Endothelial cell of umbilical vein (primary cell): ENCODE results near the gene DUSP11. TPM values are rescaled to one million over a fixed set of nuclear protein-coding genes. Genes with fewer than 3 reads are reported as not detected.
"Not testable (repeated sequence)": the region's sequence is repeated elsewhere in the genome, so short reads cannot be mapped to it uniquely, and the experiment has no call there.

Experiments used
- BruUV-seq: library from RNA; stranded (reverse); fragments of 400-500 nt; replicated peaks from 2 replicates; lab custom pipeline; 2021; lab: Mats Ljungman, UMichigan
- CTCF ChIA-PET: fragments of 300-600, 350-600 bp; sonication (Branson Sonifier 250); formaldehyde crosslinking; loops from one replicate; lab custom pipeline; 2021; ENCODE audit warnings: antibody characterized with exemption, inconsistent platforms; lab: Charles Lee
- POLR2A ChIA-PET: fragments of 300-600, 350-600 bp; sonication (Branson Sonifier 250); formaldehyde crosslinking; loops from one replicate; lab custom pipeline; 2021; ENCODE audit warnings: antibody characterized with exemption, inconsistent platforms; lab: Charles Lee
- DNase-seq: peaks from one replicate; pipeline ENCODE4 v3.0.0-alpha.2; 2011; ENCODE audit warnings: low read depth, low spot score
- FAIRE-seq: peaks from 2 replicates; lab custom pipeline; 2011; peaks lifted over from hg19 to GRCh38; lab: Jason Lieb, UNC
- H2AFZ ChIP-seq: 2 replicates; pipeline ENCODE4 v1.6.0; 2012; ENCODE audit warnings: low read depth, low read length, control low read depth, inconsistent platforms
- H3K27ac ChIP-seq: 2 replicates; pipeline ENCODE4 v1.5.1; 2011; ENCODE audit warnings: low read depth, mild to moderate bottlenecking, control low read depth, low read length, moderate library complexity; ENCODE audit not compliant: insufficient read depth
- H3K27me3 ChIP-seq, 2 experiments: 2 replicates each; pipeline versions ENCODE4 v1.6.0 to v1.6.1; 2011; ENCODE audit warnings: low read length in 2 of 2, mixed read lengths in 1 of 2; ENCODE audit not compliant: control insufficient read depth in 2 of 2, insufficient read depth in 2 of 2
- H3K36me3 ChIP-seq, 2 experiments: 2 replicates in 1 of 2; 3 replicates in 1 of 2; pipeline ENCODE4 v1.5.1; 2011; ENCODE audit warnings: low read length in 2 of 2, mild to moderate bottlenecking in 1 of 2, moderate library complexity in 1 of 2; ENCODE audit not compliant: control insufficient read depth in 2 of 2, insufficient read depth in 2 of 2; ENCODE audit errors: extremely low read depth in 1 of 2
- H3K4me1 ChIP-seq: 3 replicates; pipeline ENCODE4 v1.5.1; 2011; ENCODE audit warnings: mild to moderate bottlenecking, low read length; ENCODE audit not compliant: control insufficient read depth, insufficient read depth; ENCODE audit errors: extremely low read depth
- H3K4me2 ChIP-seq: 2 replicates; pipeline ENCODE4 v1.6.1; 2011; ENCODE audit warnings: low read length, control low read depth, mixed read lengths; ENCODE audit not compliant: insufficient read depth
- H3K4me3 ChIP-seq, 3 experiments: fragments of 200-600 bp in 1 of 3; sonication (generic), shearing (Covaris generic) in 1 of 3; replicated peaks in 1 of 3; 2 replicates each; pipeline ENCODE4 v1.5.1; 2011 to 2016; ENCODE audit warnings: control low read depth in 3 of 3, low read length in 3 of 3, mild to moderate bottlenecking in 2 of 3, inconsistent platforms in 1 of 3, low read depth in 1 of 3, moderate library complexity in 1 of 3; ENCODE audit not compliant: insufficient read depth in 1 of 3
- H3K79me2 ChIP-seq: 2 replicates; pipeline ENCODE4 v1.6.0; 2012; ENCODE audit warnings: low read length, inconsistent platforms; ENCODE audit not compliant: control insufficient read depth, insufficient read depth
- H3K9ac ChIP-seq: replicated peaks from 2 replicates; pipeline ENCODE3; 2011; ENCODE audit warnings: low read length, control low read depth; ENCODE audit not compliant: insufficient read depth; ENCODE audit errors: extremely low read depth
- H3K9me1 ChIP-seq: replicated peaks from 3 replicates; pipeline ENCODE4 v1.6.0; 2011; ENCODE audit warnings: mild to moderate bottlenecking, low read length; ENCODE audit not compliant: control insufficient read depth, insufficient read depth; ENCODE audit errors: extremely low read depth
- H3K9me3 ChIP-seq: replicated peaks from 2 replicates; pipeline ENCODE4 v1.5.1; 2012; ENCODE audit warnings: low read length, inconsistent platforms; ENCODE audit not compliant: control insufficient read depth, insufficient read depth
- H4K20me1 ChIP-seq: replicated peaks from 2 replicates; pipeline ENCODE3; 2011; ENCODE audit warnings: mild to moderate bottlenecking, low read length; ENCODE audit not compliant: control insufficient read depth, insufficient read depth; ENCODE audit errors: extremely low read depth
- EZH2 ChIP-seq: IDR thresholded peaks from 2 replicates; pipeline ENCODE4 v1.6.1; 2012; ENCODE audit warnings: borderline replicate concordance, low read depth, mild to moderate bottlenecking, moderate library complexity, low read length, inconsistent platforms; ENCODE audit not compliant: severe bottlenecking
- FOS ChIP-seq: IDR thresholded peaks from 2 replicates; pipeline ENCODE4 v1.6.1; 2011; ENCODE audit warnings: mild to moderate bottlenecking, low read length, moderate library complexity, borderline replicate concordance; ENCODE audit not compliant: insufficient read depth
- GATA2 ChIP-seq: IDR thresholded peaks from 2 replicates; pipeline ENCODE4 v1.7.0; 2011; ENCODE audit warnings: low read depth, mild to moderate bottlenecking, moderate library complexity, mixed read lengths, low read length; ENCODE audit not compliant: insufficient read length, insufficient read depth
- JUN ChIP-seq: IDR thresholded peaks from 2 replicates; pipeline ENCODE4 v1.6.1; 2011; ENCODE audit warnings: borderline replicate concordance, low read depth; ENCODE audit not compliant: insufficient read length, insufficient read depth
- MYC ChIP-seq: IDR thresholded peaks from one replicate; pipeline ENCODE4 v1.6.1; 2011; ENCODE audit warnings: mild to moderate bottlenecking, low read depth, low read length
- POLR2A ChIP-seq: IDR thresholded peaks from 2 replicates; pipeline ENCODE4 v1.6.1; 2012; ENCODE audit warnings: low read depth, mild to moderate bottlenecking, control low read depth, low read length
- POLR2AphosphoS5 ChIP-seq: IDR thresholded peaks from 2 replicates; pipeline ENCODE4 v1.6.1; 2012; ENCODE audit warnings: low read depth, mild to moderate bottlenecking, control low read depth, low read length, moderate library complexity; ENCODE audit not compliant: insufficient read depth
- dilution Hi-C: fragments of 300-500 bp; cut with MboI; formaldehyde crosslinking; loops from one replicate; pipeline ENCODE4 v1.15.0; 2019; ENCODE audit warnings: low sequenced_read_pairs; ENCODE audit not compliant: extremely low pct_ligation_motif_present
- intact Hi-C: fragments of 100-400 bp; cut with micrococcal nuclease; formaldehyde crosslinking; loops from one replicate; pipeline ENCODE4 v1.10.0; 2022
- polyA plus RNA-seq, 4 experiments: library from polyadenylated mRNA; depleted of rRNA in 3 of 4; stranded (reverse) in 3 of 4; unstranded in 1 of 4; fragments of >200 nt; gene quantifications; 2 replicates each; pipeline versions ENCODE4 v1.2.1 to v1.2.3, GENCODE V29; 2011 to 2012; ENCODE audit warnings: missing spikeins in 1 of 4
- total RNA-seq: library from RNA; stranded (reverse); gene quantifications from 2 replicates; pipeline ENCODE4 v1.2.3, GENCODE V29; 2021
- TF ChIP-seq, protein P1 (sequence below): IDR thresholded peaks from 2 replicates; pipeline ENCODE4 v1.6.1; 2011; ENCODE audit not compliant: insufficient read depth, insufficient read length
- TF ChIP-seq, protein P2 (sequence below), 2 donors: IDR thresholded peaks; 1 replicate in 1 of 2; 2 replicates in 1 of 2; pipeline ENCODE4 v1.5.1; 2011; ENCODE audit warnings: low read length in 2 of 2, mild to moderate bottlenecking in 2 of 2, moderate library complexity in 2 of 2, control low read depth in 1 of 2, inconsistent platforms in 1 of 2, low read depth in 1 of 2; ENCODE audit not compliant: insufficient read depth in 1 of 2; ENCODE audit errors: extremely low read depth in 1 of 2

Gene DUSP11
- total and polyA plus RNA-seq, 2 donors (not counting 3 experiments of a cell fraction or from before 2014, with no cell fraction given): 18.6 to 27.0 TPM

DNA sequence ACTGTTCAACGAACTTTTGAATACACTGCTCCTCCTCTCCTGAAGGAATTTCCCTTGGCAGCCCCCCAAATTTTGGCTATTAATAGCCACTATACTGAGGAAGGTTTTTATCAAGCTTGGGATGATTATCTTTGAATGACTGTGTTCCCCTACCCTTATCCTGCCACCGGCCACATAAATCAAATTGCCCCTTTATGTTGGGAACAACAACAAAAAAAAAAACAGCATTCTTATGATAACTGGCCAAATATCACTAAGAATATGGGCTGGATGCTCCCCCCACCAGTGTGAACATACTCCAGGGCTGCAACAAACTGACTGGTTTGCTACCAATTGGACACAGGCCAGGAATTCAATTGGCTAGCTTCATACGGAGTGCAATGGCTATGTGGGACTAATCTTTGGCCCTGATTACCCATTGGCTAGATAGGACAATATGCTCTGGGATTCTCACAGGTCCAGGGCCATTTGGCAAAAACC, 20.6 kb downstream of the DUSP11 start:
- intact Hi-C loops (loop anchor here (1.0 kb wide), 1 partner anchor 22 kb away; the partner anchor contains the start of gene TPRKB), dilution Hi-C loops (no loop called here)
- DNase-seq (peak; percentile 95), FAIRE-seq (no peak)
- H3K4me3 ChIP-seq: no peak overlapping the region
- no TSS peak for BruUV-seq
- no peak overlapping the region for H3K4me2 ChIP-seq
- peaks cover 17% of the 10 kb centered on the region for H3K4me1 ChIP-seq
- no peaks in the 10 kb centered on the region for H4K20me1 ChIP-seq
- no peak overlapping the region for H3K9ac ChIP-seq
- no peaks in the 10 kb centered on the region for H3K79me2 ChIP-seq
- H3K9me1 ChIP-seq: no peaks in the 10 kb centered on the region
- peak overlapping the region; percentile 5 for H3K27ac ChIP-seq
- TF ChIP-seq POLR2A (no peak), JUN (no peak), GATA2 (no peak), FOS (no peak), POLR2AphosphoS5 (no peak), EZH2 (no peak), MYC (no peak)
- TF ChIP-seq, protein P1, sequence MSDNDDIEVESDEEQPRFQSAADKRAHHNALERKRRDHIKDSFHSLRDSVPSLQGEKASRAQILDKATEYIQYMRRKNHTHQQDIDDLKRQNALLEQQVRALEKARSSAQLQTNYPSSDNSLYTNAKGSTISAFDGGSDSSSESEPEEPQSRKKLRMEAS: no peak
- TF ChIP-seq, protein P2, sequence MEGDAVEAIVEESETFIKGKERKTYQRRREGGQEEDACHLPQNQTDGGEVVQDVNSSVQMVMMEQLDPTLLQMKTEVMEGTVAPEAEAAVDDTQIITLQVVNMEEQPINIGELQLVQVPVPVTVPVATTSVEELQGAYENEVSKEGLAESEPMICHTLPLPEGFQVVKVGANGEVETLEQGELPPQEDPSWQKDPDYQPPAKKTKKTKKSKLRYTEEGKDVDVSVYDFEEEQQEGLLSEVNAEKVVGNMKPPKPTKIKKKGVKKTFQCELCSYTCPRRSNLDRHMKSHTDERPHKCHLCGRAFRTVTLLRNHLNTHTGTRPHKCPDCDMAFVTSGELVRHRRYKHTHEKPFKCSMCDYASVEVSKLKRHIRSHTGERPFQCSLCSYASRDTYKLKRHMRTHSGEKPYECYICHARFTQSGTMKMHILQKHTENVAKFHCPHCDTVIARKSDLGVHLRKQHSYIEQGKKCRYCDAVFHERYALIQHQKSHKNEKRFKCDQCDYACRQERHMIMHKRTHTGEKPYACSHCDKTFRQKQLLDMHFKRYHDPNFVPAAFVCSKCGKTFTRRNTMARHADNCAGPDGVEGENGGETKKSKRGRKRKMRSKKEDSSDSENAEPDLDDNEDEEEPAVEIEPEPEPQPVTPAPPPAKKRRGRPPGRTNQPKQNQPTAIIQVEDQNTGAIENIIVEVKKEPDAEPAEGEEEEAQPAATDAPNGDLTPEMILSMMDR (IDR thresholded peaks at IDR 0.05; ENCODE audit: extremely low read depth in 1 of 2, insufficient read depth in 1 of 2, low read depth in 1 of 2, low read length in 2 of 2): no peak
- H3K36me3 ChIP-seq: peaks cover 0 to 9% of the 10 kb centered on the region in 2 experiments
- H2AFZ ChIP-seq: no peak overlapping the region
- H3K9me3 ChIP-seq: no peaks in the 10 kb centered on the region
- no peaks in the 10 kb centered on the region for H3K27me3 ChIP-seq
- ChIA-PET CTCF (interaction anchor here (1.0 to 1.2 kb wide), 2 partner anchors 10 to 13 kb away, joined by 3 to 4 read pairs; no protein-coding TSS in a partner anchor), POLR2A (interaction anchor here (0.8 to 1.2 kb wide), 2 partner anchors 22 to 56 kb away, joined by 3 read pairs; partner anchors contain the start of gene TPRKB)

DNA sequence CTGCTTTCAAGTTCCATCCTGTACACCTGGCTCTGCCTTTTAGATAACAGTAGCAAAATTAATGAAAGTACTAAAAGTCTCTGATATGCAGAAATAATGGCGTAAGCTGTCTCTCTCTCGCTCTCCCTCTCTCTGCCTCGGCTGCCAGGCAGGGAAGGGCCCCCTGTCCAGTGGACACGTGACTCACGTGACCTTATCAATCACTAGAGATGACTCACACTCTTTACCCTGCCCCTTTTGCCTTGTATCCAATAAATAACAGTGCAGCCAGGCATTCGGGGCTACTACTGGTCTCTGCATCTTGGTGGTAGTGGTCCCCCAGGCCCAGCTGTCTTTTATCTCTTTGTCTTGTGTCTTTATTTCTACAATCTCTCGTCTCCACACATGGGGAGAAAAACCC, 25.6 kb downstream of the DUSP11 start:
- H3K27me3 ChIP-seq, H3K27ac ChIP-seq, H4K20me1 ChIP-seq, H3K36me3 ChIP-seq, POLR2A ChIA-PET, dilution Hi-C loops, H3K79me2 ChIP-seq, H3K9ac ChIP-seq, DNase-seq, H3K9me1 ChIP-seq, H3K4me1 ChIP-seq, H2AFZ ChIP-seq, FAIRE-seq, BruUV-seq, H3K4me2 ChIP-seq, H3K9me3 ChIP-seq, intact Hi-C loops, H3K4me3 ChIP-seq: not testable (repeated sequence)
- CTCF ChIA-PET: interaction anchor here (1.8 kb wide), 1 partner anchor 17 kb away, joined by 4 read pairs; the partner anchor contains the start of gene TPRKB
